GM04504 (cell line): Measurements from ENCODE around the gene PSMA2.
"Not testable (repeated sequence)": the region's sequence is repeated elsewhere in the genome, so short reads cannot be mapped to it uniquely, and the experiment has no call there.

ENCODE experiments used
- DNase-seq: peaks from one replicate; pipeline ENCODE4 v3.0.0-alpha.2; 2012; ENCODE audit warnings: low read depth

The PSMA2 gene

DNA sequence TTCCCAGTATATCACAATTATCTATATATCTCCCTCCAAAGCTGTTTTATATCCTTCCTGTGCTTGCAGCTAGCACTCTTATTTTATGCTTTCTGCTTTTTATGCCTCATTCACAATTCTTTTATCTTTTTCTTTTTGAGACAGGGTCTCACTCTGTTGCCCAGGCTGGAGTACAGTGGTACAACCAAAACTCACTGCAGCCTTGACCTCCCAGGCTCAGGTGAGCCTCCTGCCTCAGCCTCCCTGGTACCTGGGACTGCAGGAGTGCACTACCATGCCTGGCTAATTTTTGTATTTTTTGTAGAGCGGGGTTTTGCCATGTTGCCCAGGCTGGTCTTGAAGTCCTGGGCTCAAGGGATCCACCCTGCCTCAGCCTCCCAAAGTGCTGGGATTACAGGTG lies 25.8 kb downstream of the PSMA2 start:
- DNase-seq = no peak

DNA sequence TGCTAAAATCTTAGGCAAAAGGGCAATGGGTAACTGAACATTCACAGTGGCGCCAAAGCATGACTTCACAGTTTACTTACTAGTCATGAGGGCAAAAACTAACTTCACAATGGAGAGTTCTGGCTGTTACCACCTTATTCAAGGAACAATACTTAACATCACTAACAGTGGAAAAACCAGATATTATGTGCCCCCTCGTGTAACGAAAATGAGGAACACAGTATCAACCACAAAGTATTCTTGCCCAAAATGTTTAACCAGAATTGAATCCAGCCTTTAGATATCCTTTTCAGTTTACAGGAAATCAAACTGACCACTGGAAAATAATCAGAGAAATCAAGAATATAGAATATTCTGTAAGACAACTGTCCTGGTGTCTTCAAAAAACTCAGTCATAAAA lies 29.6 kb downstream of the PSMA2 start:
- no peak for DNase-seq

DNA sequence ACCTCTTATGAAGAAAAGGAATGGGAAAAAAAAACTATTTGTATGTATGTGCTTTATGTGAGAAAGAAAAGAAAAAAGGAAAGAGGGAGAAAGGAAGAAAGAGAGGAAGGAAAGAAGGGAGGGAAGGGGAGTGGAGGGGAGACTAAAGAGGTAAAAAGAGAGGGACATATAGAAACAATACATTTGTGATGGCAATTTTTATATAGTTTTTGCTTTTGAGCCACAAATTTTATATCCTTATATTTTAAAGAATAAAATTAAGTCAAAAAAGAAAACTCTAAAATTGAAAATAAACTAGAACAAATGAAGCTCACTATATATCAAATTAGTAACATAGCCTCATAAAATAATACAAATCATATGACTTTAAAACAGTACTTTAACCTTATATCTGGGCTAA lies 31.1 kb downstream of the PSMA2 start:
- no peak for DNase-seq

DNA sequence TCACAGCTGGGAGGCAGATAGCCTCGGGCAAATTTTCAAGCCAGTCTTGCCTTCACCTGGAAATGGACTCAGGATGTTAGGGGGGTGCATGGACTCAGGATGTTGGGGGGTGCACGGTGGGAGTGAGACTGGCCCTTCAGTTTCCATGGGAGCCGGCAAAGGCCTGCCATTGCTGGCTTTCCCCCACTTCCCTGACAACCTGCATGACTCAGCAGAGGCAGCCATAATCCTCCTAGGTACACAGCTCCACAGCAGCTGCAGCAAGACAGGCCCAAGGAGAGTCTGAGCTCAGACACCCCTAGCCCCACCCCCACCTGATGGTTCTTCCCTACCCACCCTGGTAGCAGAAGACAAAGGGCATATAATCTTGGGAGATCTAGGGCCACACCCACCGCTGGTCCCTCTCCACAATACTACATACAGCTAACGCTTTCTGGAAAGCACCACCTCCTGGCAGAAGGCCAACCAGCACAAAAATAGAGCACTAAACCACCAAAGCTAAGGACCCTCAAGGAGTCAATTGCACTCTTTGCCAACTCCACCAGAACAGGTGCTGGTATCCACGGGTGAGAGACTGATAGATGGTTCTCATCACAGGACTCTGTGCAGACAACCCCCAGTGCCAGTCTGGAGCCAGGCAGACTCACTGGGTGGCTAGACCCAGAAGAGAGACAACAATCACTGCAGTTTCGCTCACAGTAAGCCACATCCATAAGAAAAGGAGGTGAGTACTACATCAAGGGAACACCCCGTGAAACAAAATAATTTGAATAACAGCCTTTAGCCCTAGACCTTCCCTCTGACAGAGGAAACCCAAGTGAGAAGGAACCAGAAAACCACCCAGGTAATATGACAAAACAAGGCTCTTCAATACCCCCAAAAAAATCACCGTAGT lies 38.4 kb downstream of the PSMA2 start:
- DNase-seq = no peak

DNA sequence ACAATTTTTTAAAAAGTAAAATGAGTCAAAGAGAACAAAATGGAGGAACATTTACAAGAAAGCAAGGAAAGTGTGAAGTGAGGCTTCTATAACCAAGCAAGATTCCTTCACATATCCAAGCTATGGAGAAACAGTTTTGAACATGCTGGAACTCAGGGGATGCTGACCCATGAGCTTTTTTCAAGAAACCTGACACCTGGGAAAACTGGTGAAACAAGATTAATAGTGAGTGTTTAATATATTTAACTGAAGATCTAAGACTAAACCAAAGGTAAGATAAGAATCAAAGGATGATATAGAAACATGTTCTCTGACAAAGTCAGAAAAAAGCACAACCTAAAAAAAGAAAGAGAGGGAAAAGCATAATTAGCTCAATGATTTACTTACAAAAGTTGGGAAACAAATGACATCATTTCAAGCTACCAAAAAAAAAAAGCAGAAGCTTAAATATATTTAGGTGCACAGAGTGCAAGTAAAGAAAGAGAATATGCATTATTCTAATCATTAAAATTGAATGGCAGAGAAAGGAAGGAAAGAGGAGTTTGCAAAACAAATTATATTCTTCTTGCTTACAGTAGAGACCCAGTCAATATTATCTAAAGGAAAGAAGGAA lies 45.0 kb downstream of the PSMA2 start:
- no peak for DNase-seq

DNA sequence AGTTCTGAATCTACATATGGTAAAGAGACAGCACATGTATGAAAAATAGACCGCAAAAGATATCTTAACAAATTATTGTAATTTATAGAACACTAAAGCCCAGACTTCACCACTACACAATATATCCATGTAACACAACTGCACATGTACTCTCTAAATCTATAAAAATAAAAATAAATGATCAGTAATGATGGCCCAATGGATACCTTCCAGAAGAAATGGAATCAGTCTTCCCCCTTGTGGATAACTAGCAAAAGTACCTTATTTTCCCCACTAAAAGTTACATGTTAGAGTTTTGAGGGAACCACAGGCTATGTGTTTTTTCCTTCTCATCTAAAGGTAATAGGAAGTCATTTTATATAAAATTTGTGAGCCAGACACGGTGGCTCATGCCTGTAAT lies 45.8 kb downstream of the PSMA2 start:
- no peak for DNase-seq

DNA sequence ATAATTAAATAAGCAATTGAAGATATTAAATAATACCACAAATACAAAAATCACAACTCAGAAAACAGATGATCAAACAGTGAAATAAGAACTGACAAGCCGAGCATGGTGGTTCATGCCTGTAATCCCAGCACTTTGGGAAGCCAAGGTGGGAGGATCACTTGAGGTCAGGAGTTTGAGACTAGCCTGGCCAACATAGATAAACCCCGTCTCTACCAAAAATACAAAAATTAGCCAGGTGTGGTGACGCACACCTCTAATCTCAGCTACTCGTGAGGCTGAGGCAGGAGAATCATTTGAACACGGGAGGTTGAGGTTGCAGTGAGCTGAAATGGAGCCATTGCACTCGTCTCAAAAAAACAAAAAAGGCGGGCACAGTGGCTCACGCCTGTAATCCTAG lies 46.8 kb downstream of the PSMA2 start:
- not testable (repeated sequence) for DNase-seq

DNA sequence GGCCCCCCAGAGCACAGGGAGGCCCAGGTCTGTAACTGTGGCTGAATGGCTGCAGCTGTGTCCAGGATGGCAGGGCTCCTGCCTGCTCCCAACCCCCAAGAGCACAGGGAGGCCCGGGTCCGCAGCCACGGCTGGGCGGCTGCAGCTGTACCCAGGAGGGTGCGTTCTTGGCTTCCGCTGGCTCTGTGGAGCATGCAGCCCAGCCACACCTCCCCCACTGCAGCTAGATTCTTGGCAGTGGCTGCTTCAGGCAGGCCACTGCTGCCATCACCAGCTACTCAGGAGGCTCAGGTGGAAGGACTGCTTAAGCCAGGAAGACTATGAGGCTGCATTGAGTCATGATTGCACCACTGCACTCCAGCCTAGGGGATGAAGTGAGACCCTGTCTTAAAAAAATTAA lies 48.0 kb downstream of the PSMA2 start:
- no peak for DNase-seq

DNA sequence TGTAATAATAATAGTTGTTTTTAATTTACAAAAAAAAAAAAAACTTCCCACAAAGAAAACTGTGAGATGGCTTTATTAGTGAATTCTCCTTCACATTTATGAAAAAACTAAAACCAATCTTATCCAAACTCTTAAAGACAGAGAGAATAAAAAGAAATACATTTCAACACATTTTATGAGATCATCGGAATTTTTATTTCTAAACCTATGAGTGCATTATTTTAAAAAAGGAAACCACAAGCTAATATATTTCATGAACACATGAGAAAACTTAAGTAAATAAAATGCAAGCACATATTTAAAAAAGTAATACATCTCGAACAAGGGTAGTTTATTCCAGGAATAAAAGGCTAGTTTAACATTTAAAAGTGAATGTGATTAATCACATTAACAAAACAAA lies 51.6 kb downstream of the PSMA2 start:
- DNase-seq = no peak

DNA sequence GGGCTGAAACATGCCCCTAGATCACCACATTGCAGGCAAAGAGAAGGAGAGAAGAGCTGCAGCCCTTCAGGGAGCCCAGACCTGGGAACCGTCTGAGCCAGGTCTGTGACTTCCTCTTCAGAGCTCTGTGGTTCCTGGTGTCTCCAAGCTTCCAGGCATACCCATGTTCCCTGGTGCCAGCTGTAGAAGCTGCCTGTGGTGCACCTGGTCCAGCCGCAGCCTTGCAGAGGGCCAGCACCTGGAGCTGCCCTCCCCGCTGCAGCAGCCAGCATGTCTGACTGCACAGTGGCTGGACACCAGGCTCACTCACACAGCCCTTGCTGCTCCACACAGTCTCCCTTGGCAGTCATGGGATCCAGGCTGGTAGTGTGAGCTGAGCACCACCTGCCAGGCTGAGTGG lies 53.7 kb downstream of the PSMA2 start:
- no peak for DNase-seq

DNA sequence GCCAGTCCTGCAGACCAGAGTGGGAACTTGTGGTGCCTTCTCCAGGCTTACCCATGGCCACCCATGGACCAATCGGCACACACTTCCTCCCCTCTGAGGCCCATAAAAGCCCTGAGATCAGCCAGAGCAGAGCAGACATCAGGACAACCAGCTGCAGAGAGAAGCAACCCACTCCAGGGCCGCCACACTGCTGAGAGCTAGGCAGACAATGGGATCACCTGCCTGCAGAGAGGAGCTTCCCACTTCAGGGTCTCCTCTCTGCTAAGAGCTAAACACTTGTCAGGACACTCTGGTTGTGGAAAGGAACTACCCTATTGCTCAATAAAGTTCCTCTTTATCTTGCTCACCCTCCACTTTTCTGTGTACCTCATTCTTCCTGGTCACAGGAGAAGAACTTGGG lies 54.1 kb downstream of the PSMA2 start:
- DNase-seq = no peak

DNA sequence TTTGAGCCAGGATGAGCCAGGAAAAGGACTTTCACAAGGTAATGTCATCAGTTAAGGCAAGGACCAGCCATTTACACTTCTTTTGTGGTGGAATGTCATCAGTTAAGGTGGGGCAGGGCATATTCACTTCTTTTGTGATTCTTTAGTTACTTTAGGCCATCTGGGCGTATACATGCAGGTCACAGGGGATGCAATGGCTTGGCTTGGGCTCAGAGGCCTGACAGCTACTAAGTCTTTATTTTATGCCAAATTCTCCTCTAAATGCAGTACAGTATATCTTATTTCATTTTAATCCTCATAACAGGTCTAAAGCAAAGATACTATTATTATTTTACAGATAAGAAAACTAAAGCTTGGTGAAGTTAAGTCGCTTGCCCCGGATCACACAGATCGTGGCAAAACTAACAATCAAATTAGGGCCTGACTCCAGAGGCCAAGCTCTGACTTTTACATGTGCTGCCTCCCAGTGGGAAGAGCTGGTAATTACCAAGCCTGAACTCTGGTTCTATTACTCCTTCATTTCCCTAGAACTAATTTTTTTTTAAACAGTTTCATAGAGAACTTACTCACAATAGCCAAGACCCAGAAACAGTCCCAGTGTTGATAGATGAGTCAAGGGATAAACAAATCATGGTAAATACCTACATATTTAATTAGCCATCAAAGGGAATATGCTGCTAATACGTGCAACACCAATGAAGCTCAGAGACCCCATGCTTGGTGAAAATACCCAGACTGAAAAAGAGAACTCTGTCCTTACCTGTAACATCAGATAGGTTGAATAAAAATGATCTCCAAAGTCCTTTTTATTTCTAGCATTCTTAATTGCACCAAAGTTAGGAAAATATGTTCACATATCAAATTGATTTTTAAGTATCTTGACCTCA lies 55.5 kb downstream of the PSMA2 start:
- no peak for DNase-seq

DNA sequence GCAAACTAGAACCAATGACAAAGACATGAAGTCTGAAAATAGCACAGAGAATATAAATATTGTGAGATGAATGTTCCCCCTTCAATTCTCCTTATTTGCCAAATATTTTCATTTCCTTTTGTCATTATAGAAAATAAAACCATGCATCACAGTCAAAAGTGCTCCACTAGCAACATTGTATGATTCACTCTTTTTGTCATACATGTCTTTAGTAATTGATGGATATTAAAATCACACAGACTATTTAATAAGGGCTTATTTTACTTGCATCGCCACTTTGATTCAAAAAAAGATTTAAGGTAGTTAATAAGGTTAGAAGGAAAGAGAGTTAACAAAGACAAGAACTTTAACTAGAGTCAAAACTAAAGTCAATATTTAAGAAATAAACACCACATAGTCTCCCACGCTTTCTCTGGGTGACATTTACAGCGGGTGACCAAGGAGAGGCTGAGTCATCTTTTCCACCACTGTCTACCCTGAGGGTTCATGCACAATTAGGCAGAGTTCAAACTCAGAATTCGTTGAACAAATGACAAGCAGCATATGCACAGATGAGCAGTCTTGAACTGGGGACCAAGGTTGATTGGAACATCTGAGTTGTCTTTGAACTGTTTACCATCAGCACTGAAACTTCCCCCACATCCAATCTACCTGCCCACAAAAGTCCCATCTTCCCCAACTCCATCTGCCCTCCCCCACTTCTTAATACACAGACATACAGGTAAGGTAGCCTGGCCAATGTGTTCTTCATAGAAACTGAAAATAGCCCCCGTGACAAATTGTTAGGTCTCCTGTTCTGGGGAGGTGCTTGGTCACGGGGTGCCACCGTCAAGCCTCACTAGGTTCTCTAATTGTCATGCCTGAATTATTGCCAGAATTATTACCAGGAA lies 62.6 kb downstream of the PSMA2 start:
- no peak for DNase-seq

DNA sequence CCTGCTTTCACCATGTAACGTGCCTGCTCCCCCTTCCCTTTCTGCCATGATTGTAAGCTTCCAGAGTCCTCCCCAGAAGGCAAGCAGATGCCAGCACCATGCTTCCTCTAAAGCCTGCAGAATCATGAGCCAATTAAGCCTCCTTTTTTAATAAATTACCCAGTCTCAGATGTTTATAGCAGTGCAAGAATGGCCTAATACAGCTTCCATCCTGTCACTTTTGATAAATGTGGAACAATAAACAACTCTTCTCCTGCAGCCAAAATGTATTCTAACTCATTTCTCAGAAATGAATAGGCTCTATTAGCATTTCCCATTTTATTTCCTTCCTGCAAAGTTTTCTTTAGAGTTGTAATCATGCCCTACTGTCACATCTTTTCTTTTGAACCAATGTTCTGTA lies 63.5 kb downstream of the PSMA2 start:
- no peak for DNase-seq
